NCI-H748 (cell line): ENCODE measurements around the gene EFTUD2.

Experiments
- DNase-seq: peaks from one replicate; lab custom pipeline; 2025; ENCODE audit not compliant: unreplicated experiment; lab: John Stamatoyannopoulos, UW

The EFTUD2 gene

DNA sequence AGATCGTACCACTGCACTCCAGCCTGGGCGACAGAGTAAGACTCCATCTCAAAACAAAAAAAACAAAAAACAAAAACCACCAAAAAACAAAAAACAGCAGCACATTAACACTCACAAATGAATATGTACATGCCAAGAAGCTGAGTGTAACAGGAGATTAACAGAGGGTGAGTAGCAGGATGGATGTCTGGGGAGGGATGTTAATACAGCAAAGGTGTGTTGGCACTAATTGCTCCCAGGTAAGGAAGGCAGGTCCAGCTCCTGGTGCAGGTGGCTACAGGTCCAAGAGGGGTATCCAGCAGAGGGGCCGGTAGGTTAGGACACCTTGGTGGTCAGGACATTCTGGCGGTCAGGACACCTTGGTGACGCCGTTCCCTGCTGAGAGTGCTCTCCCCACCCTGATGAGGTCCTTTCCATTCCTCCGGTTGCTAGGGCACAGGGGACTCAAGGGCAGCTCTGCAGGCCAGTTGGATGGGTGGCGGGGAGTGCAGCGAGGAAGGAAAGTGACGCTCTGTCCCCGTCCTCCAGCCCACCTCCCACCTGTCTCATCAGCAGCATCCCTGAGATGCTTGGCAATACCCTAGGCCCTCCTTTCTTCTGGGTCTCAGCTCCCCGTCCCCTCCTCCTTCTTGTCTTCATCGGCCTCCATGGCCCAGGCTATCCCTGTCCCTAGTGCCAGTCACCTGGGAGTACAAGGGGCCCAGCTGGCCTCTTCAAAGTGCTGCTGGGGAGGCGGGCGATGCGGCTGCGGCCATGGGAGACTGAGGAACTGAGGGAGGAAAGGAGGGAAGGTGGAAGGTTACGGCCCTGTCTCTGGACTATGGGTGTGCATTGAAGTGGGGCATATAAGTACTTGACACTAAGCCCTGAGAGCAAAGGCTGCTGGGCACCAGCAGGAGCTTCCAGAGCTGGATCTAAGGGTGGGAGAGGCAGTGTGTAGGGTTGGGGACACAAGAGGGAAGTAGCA is 26.8 kb upstream of the EFTUD2 start:
- DNase-seq, result no peak

DNA sequence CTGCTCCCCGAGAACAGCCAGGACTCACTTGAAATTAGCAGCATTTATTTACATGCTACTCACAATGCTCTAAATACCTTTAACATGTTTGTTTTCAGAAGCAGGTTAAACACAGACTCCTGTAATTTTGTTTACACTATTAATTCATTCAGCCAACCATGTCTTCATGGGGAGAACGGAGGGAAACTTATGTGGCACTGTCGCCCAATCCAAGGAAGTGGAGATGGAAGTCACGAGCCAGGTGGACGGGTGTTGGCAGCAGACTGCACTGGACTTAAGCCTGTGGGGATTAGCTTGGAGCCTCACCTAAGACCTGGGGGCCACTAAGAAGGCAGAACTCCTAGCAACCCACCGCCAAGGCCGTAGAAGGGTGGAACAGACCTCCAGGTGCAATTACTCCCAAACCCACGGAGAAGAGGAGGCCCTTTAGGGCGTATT is 24.9 kb upstream of the EFTUD2 start:
- peak; percentile 32 for DNase-seq

DNA sequence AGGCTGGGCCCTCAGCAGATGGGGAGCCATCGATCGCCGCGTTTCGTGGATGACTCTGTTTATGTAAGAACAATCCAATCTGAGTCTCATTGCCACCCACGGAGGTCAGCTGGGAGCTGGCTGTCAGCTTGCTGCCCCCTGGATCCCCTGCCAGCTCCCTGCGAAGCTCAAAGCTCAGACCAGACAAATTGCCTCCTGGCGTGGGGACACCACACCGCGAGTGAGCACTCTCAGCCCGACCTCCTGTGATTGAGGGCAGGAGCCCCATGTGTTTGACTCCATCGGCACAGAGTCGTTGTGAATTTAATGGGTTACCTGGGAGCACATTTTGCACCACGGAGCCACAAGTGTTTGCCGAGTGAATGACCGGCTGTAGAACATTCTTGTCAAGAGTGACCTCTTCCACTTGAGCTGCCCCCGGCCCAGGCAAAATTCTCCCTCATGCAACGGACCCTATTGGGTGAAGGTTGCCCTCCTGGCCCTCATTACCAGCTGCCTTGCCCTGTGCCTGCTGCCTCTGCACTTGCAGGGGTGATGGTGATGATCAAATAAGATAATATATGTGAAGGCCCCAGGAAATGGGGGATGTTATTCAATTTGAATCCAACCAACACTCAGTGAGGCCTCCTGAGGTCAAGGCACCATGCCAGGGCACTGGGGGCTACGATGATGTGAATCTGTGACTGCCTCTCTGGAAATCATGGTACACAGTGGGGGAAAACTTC is 23.7 kb upstream of the EFTUD2 start:
- DNase-seq, result no peak

DNA sequence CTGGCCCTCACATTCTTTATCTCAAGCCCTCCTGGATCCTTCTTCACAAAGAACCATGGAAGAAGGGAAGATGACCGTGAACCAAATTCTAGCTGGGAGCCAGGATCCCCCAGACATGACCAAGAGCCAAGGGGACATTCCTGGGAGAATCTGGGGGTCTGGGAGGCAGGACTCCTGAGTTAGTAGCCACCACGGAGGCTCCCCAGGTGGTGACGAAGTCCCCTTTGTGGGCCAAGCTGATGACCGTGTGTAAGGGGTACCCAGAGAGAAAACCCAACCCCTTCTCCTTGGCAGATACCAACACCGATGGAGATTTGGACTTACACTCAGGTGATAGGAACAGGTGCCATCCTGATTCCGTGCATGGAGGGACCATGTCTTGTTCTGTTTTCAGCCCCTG is 22.9 kb upstream of the EFTUD2 start:
- no peak for DNase-seq

DNA sequence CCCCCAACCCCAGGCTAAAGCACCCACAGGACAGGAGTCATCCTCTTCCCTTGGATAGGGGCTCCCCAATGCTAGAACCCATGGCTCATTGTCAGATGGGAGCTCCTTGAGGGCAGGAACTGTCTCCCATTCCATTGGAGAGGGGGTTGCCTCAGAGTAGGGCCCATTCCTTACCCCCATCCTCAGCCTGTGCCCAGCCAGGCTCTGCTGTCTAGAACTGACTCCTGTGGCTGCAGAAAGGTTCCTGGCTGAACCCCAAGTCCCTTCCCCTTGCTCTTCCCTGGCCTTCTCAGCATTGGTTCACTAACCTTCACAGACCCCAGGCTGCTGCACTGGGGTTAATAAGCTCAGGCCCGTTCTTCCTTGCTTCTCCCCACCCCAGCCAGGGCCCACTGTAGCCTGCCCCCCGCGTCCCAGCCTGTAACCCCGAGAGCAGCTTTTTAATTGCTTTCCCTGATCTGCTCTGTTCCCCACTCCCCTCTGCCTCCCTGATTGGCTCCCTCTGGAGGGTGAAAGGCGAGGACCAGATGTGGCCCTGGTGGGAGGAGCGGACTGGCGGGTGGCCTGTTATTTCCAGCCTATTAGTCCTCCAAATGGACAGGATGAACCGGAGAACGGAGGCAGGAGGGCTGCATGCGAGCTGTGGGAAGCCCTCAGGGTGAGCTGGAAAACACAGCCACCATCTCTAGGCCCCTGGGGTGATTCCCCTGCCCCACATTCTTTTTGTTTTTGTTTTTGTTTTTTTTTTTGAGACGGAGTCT is 22.1 kb upstream of the EFTUD2 start:
- no peak for DNase-seq

DNA sequence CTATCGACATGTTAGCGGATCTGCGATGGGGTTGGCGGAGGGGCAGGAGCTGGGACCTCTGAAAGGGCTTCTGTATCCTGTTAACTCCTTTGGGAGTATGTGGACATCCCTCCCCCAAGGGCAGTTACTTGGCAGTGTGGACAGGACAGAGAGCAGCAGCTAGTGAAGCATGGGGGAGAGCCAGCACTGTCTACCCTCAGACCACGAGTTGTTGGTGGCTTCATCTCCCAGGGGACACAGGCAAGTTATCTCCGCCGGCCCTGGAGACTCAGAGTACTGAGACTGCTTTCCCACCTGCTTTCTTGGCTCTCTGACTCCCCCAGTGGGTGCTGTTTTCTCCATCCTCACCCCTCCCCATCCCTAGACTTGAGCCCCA is 21.3 kb upstream of the EFTUD2 start:
- DNase-seq, result no peak

DNA sequence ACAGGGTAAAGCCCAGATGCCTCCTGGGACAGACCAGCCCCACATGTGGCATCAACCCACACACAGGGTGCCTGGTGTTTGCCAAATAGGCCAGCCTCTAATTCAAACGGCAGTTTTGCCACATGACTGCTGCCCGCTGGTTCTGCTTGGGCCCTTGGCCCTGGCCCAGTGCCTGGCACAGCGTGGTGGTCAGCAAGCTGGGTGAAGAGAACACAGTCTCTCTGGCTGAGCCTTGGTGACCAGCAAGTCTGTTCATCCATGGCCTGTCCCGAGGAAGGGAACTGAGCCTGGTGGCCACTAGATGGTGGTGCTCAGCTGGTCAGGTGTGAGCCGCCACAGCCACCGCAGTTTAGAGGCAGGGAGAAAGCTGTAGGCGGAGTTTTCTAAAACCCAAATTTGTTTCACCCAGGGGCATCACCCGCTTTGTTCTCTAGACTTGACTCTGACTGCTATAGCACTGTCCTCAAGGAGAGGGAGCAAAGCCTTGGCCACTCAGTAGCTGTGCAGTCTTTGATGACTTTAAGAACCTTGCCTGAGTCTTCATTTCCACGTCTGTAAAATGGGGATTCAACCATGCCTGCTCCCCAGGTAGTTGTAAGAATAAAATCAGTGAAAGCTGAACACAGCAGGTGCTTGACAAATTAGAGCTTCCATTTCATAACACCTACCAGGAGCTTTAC is 20.8 kb upstream of the EFTUD2 start:
- DNase-seq, result peak; percentile 70

DNA sequence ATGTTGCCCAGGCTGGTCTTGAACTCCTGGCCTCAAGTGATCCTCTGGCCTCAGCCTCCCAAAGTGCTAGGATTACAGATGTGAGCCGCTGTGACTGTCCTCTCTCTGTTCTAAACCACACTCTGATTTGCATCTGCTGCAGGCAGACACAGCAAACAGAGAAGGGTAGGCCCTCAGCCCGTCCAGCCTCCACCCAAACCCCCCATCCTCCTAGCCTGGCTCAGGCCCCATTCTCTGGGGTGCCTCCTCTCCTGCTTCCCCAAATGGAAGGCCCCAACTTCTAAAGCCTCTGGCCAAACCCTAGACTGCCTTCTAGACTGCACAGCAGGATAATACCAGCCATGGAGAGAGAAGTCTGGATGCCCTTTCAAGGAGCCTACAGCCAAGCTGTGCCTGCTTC is 20.2 kb upstream of the EFTUD2 start:
- no peak for DNase-seq

DNA sequence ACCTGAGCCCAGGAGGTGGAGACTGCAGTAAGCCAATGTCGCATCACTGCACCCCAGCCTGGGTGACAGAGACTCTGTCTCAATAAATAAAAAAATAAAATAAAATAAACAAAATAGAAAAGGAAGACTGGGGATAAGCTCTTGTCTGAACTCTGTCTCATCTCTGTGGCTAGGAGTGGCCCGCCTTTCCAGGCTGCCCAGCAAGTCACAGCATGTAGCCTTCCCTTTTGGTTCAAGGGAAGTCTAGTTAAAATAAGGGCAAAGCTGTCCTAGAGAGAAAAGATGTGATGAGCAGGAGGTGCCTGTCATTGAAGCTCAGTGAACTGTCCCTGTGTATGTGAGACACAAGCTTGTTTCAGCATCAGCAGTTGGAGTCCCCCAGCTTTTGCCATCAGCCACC is 18.8 kb upstream of the EFTUD2 start:
- DNase-seq, result no peak

DNA sequence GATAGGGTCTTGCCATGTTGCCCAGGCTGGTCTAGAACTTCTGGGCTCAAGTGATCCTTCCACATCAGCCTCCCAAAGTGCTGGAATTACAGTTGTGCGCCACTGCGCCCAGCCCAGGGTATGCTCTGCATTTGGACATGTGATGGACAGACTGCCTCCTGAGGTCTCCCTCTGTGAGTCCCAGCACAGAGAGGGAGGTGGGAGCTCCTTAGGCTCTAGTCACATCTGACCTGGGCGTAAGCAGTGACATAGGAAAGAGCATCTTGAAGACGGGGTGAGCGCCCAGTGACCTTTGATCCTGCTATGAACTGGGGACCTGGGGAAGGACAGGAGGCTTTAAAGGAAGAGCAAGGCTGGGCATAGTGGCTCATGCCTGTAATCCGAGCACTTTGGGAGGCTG is 18.2 kb upstream of the EFTUD2 start:
- DNase-seq, result no peak

DNA sequence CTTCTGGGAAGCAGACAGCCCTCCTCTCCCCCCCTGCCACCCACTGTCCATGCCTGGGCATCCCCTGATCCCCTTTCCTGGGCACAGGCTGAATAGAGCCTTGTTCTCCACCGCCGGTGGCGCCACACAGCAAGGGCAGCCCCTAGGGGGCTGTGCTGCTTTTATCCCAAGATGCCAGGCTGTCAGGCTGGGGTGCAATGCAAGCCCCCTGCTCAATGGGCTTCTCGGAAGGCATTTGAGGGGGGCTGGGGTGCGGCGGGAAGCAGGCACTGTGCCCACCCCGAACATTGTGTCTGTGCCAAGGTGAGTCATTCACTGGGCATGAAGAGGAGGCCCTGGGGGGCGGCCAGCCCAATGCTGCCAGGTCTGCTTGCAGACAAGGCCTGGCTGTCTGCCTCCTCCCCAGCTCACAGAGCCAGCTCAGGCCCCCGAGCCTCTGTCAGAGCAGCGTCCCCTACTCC is 17.6 kb upstream of the EFTUD2 start:
- DNase-seq, result no peak

DNA sequence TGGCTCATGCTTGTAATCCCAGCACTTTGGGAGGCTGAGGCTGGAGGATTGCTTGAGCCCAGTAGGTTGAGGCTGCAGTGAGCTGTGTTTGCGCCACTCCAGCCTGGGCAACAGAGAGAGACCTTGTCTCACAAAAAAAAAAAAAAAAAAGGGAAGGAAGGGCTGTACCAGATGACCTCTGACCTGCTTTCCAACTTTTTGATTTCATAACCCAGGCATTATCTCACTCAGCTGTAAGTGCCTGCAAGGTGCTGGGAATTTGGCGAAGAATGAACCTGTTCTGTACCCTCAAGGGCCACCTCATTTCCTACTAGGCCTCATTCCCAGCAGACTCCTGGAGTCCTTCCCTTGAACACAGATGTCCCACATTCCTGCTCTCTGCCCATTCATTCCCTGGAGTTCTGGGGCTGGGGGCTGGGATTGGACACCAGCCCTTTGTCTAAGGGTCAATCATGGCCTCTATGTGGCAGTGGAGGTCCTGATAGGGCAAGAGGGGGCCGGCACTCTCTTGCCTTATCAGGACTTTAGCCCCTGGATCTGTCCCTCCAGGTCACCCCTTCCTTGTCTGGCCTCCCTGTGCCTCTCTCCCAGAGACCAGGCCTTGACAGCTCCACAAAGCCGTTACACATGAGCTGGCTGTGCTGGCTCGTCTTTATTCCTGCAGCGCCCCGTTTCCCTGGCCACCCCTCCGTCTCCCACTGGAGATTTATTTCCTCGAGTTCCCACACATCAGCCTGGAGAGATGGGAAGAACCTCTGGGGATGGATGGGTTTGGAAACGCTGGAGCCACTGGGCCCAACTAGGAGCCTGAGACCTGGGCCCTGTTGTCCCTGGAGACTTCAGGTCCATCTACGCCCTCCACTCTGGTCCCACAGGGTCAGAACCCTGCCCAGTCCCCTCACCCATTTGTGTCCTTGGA is 16.9 kb upstream of the EFTUD2 start:
- no peak for DNase-seq

DNA sequence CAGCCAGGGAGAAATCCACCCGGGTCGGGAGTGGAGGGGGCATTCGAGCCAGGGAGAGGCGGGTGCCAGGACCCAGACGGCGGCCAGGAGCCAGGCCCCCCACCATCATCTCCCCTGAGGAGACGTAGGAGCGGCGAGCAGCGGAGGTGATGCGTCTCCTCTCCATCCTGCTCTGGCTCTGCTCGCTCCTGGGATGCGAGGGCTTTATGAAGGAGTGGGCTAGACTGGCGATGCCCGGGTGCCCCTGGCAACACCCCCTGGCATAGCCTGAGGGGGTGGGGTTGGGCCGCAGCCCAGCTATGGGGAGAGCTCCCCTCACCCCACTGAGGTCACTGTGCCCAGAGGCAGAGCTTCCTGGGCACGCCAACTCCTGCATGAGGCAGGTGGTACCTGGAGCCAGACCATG is 16.1 kb upstream of the EFTUD2 start, which contains the start of gene GFAP:
Gene GFAP, minus strand, starts transcription at position 180 of the 406 bp plus-strand sequence. Its CDS starts 14 bp downstream, at position 166.
- no peak for DNase-seq

DNA sequence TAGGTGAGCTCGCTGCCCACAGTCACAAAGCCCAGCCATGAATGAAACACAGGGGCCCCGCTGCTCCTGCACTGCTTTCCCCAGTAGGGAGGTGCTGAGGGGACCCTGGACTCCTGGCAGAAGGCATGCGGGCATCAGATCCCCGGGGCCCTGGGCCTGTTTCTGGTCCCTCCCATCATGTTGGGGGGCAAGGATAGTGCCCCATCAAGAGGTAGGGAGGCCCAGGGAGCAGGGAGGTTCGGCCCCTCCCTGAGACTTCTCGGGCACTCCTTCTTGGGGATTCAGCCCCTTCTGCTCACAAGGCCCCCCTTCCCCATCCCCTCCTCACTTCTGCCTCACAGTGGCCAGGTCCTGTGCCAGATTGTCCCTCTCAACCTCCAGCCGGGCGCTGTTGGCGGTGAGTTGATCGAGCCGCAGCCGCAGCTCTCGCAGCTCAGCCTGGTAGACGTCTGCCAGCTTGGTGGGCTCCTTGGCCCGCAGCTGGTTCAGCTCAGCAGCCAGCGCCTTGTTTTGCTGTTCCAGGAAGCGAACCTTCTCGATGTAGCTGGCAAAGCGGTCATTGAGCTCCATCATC is 15.5 kb upstream of the EFTUD2 start:
- DNase-seq, result no peak

DNA sequence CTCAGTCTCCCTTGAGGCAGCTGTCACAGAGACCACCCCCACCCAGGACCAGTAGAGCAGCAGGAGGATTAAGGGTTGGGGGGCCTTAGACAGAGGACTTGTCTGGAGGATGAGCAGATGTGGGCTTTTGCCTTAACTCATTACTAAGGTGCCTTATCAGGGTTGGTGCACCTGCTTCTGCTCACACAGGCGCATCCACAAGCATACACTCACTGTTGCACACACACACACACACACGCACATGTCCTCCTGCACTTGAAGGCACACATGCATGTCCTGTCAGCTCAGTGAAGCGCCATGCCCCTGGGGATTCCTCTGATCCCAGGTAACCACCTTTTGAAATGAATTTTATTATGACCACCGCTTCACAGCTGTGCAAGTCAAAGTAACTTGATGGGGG is 14.9 kb upstream of the EFTUD2 start:
- peak; percentile 26 for DNase-seq

DNA sequence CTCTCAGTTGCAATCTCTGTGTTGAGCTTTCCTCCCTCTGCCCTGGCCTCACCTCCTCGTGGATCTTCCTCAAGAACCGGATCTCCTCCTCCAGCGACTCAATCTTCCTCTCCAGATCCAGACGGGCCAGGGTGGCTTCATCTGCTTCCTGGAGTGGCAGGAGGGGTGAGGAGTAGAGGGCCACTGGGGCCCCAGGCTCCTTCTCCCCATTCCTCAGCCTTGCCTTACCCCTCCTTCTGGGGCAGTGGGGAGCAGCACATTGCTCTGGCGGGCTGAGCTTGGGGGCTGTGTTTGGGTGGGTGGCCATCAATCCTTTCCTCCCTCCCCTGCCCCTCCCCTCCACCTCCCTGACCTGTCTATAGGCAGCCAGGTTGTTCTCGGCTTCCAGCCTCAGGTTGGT is 14.4 kb upstream of the EFTUD2 start:
- no peak for DNase-seq

DNA sequence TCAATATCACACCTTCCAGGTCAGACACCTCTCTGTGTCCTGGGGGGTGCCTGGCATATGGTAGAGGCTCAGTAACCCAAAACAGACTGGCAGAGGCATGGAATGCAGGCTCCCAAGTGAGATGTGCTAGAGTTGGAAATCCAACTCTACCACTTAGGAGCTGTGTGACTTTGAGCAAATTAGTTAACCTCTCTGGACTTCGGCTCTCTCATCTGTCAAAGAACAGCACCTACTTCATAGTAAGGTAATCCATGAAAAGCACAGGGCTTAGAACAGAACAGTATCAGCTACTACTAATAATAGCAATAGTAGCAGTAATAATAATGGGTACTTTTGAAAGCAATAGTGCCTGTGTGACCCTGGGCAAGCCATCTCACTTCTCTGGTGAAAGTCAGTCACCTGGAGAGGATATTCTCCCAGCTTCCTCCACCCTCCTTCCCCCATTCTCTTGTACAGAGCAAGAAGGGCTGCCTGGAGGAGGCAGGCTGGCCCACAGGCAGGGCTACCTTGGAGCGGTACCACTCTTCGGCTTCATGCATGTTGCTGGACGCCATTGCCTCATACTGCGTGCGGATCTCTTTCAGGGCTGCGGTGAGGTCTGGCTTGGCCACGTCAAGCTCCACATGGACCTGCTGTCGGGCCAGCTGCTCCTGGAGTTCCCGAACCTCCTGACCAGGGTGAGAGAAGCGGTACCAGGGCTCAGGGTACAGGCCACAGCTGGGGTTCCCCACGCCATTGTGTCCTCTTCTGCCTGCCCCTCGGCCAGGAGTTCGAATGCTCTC is 13.7 kb upstream of the EFTUD2 start:
- no peak for DNase-seq

DNA sequence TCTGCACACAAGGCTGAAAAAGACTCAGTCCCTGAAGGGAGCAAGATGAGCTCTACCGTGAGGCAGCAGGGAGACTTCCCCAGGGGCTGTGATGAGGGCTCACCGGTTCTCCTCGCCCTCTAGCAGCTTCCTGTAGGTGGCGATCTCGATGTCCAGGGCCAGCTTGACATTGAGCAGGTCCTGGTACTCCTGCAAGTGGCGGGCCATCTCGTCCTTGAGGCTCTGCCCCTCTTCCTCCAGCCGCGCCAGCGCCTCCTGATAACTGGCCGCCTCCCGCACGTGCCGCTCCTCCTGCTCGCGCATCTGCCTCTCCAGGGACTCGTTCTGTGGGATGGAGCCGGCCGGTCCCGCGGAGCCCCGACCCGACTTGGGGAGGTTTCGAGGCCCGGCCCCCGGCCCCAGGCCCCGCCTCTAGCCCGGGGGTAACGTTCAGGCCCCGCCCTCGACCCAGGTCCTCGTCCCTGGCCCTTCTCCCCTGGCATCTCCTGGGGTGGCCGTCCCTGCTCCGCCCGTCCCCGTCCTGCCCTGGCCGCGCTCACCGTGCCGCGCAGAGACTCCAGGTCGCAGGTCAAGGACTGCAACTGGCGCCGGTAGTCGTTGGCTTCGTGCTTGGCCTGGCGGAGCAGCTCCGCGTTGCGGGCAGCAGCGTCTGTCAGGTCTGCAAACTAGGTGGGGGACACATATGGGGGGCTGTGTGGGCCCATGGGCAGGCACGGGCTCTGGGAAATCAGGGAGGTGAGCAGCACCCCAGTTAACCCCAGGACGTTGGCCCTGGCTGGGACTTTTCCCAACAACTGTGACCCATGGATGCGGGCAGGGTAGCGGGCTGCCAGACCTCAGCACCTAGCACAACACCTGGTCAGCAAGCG is 12.1 kb upstream of the EFTUD2 start:
- DNase-seq, result peak; percentile 65
